Measurements from ENCODE around the gene MOAP1.
A peak's percentile ranks its signal among the peaks of the same experiment; 100 is the strongest.
"Not testable (repeated sequence)": the region's sequence is repeated elsewhere in the genome, so short reads cannot be mapped to it uniquely, and the experiment has no call there.

The MOAP1 gene

DNA sequence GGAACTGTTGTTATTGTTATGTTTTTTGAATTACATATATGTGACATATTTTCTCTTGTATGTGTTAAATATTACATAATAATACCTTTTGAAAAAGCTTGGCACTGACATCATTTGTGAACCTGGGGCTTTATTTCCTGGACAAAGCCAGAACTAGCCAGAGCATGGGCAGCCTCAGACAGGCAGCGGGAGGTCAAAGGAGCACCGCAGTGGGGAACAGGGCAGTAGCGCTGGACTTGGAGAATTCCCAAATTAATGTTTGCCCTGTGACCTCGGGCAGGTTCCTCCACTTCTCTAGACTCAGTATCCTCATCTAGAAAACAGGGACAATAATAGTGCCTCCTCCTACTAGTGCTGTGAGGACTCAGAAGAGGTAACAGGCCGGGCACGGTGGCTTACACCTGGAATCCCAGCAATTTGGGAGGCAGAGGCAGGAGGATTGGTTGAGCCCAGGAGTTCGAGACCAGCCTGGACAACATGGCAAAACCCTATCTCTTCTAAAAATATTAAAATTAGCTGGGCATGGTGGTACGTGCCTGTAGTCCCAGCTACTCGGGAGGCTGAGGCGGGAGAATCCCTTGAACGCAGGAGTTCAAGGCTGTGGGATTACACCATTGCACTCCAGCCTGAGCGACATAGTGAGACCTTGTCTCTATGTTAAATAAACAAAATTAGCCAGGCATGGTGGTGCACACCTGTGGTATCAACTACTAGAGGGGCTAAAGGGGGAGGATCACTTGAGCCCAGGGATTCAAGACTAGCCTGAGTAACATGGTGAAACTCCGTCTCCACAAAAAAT, 41.6 kb downstream of the MOAP1 start:
- DNase-seq: no peak

DNA sequence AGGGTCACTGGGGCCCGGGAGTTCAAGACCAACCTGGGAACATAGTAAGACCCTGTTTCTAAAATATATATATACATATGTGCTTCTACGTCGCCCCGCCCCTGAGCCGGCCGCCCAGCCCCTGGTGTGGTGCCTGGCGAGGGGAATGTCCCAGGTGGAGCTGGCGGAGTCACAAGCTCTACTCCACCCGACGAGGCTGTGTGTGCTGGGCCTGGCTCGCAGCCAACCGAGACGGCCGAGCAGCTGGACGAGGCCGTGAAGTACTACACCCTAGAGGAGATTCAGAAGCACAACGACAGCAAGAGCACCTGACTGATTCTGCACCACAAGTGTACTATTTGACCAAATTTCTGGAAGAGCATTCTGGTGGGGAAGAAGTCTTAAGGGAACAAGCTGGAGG, 46.8 kb downstream of the MOAP1 start:
- peak; percentile 55 for DNase-seq

DNA sequence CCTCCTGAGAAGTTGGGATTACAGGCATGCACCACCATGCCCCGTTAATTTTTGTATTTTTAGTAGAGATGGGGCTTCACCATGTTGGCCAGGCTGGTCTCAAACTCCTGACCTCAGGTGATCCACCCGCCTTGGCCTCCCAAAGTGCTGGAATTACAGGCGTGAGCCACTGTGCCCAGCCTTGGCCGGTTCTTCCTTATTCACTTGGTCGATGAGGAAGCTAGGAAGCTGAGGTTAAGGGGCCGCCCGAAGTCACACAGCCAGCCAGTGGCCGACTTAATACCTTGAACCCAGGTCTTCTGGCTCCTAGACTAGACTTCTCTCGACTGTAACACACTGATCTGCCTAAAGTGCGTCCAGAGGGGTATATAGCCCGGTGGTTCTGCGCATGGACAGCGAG, 48.2 kb downstream of the MOAP1 start:
- DNase-seq: not testable (repeated sequence)

DNA sequence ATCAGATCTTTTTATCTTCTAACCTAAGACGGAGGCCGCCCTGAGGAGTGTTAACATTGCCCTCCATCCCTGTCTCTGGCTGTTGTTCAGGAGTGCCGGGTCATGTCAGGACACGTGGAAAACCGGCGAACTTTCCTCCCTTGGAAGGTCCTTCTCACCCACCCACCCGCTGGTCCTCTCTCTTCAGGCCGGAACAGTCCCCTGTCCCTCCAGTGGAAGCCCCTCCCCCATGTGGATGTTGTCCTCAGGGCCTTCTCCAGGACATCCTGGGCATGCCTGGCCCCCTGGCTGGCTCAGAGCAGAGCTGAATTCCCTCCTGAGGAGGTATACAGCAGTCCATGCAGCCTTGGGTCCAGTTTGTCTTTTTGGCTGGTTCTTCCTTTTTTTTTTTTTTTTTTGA, 48.7 kb downstream of the MOAP1 start:
- DNase-seq: no peak

DNA sequence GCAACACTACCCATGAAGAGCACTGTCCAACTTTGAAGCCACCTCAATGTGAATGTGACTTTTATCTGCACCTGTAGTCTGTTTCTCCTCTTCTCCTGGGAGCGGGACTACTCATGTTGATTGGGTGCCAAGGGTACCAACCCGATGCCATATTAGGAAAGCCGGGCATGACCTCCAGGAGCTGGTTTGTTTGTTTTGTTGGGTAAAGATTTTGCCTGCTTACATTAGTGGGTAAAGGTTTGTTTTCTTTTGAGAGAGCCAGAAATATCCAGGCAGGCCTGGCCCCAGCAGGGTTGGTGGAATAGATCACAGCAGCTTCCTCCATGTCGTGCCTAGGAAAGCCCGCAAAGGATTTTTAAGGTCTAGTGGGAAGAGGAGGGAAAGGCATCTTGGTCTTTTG, 49.3 kb downstream of the MOAP1 start:
- DNase-seq: no peak

DNA sequence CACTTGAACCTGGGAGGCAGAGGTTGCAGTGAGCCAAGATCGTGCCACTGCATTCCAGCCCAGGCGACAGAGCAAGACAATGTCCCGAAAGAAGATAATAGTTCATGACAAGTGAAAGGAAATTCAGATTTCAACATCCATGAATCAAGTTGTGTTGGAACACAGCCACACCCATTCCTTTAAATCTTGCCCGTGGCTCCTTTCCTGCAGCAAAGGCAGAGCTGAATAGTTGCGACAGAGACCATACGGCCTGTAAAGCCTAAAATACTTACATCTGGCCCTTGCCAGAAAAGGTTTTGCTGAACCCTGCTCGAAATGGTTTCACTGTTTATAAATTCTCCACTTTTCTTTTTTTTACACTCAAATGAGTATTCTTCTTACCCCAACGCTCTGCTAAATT, 51.2 kb downstream of the MOAP1 start:
- DNase-seq: no peak

DNA sequence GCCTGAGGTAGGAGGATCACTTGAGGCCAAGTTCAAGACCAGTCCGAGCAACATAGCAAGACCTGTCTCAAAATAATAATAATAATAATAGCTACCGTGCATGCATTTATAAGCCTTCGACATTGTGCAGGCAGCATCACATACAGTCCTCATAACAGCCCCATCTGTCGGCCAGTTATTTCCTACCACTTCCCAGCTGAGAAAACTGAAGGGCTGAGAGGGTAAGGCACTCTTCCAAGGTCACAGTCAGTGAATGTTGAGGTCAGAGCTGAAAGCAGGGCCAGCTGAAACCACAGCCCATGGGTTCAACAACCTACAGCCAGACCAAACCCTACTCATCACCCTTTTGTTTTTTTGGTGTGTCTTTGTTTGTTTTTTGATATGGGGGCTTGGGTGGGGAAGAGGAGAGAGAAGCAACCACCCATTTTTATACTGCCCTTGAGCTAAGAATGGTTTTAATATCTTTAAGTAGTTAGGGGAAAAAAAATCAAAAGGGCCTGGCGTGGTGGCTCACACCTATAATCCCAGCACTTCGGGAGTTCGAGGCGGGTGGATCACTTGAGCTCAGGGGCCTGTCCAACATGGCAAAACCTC, 52.1 kb downstream of the MOAP1 start:
- peak; percentile 26 for DNase-seq

Measured in NCI-H146 (cell line).